A673 (cell line): ENCODE data around the gene ARHGAP26. TPM values are rescaled to one million over a fixed set of nuclear protein-coding genes. Genes with fewer than 3 reads are reported as not detected.

ENCODE experiments used
- BruUV-seq: library from RNA; stranded (reverse); fragments of 400-500 nt; replicated peaks from 2 replicates; lab custom pipeline; 2021; lab: Mats Ljungman, UMichigan
- CTCF ChIA-PET: fragments of 300-600 bp; sonication (Branson Sonifier 250); formaldehyde crosslinking; loops from one replicate; lab custom pipeline; 2022; ENCODE audit warnings: antibody characterized with exemption; lab: Charles Lee
- POLR2A ChIA-PET: fragments of 300-600 bp; sonication (Branson Sonifier 250); formaldehyde crosslinking; loops from one replicate; lab custom pipeline; 2022; ENCODE audit warnings: antibody characterized with exemption; ENCODE audit not compliant: low non-redundant PET; lab: Charles Lee
- DNase-seq: peaks from one replicate; pipeline ENCODE4 v3.0.0-alpha.2; 2015; ENCODE audit warnings: low spot score
- H3K27ac ChIP-seq: fragments of 200-600 bp; sonication (generic); 2 replicates; pipeline ENCODE4 v1.5.1; 2016; ENCODE audit warnings: mixed run types, low read depth, mild to moderate bottlenecking, mixed read lengths, antibody characterized with exemption, low read length; ENCODE audit not compliant: poor library complexity, severe bottlenecking
- H3K27me3 ChIP-seq: fragments of 200-600 bp; sonication (generic); replicated peaks from 2 replicates; pipeline ENCODE4 v1.6.1; 2017; ENCODE audit warnings: mixed run types, low read depth, mild to moderate bottlenecking, mixed read lengths, antibody characterized with exemption, low read length; ENCODE audit not compliant: insufficient read depth, poor library complexity
- H3K36me3 ChIP-seq: fragments of 200-600 bp; sonication (generic); 2 replicates; pipeline ENCODE4 v1.6.1; 2016; ENCODE audit warnings: mixed run types, mild to moderate bottlenecking, mixed read lengths, antibody characterized with exemption, low read length; ENCODE audit not compliant: insufficient read depth, poor library complexity, severe bottlenecking
- H3K4me1 ChIP-seq: fragments of 200-600 bp; sonication (generic); 2 replicates; pipeline ENCODE4 v1.6.1; 2017; ENCODE audit warnings: mixed run types, mild to moderate bottlenecking, mixed read lengths, antibody characterized with exemption, low read length; ENCODE audit not compliant: insufficient read depth, poor library complexity, severe bottlenecking
- H3K4me3 ChIP-seq: fragments of 200-600 bp; sonication (generic); 2 replicates; pipeline ENCODE4 v1.5.1; 2016; ENCODE audit warnings: low read depth, mixed run types, mild to moderate bottlenecking, mixed read lengths, low read length; ENCODE audit not compliant: poor library complexity, severe bottlenecking
- H3K9me3 ChIP-seq: fragments of 200-600 bp; sonication (generic); 2 replicates; pipeline ENCODE4 v1.6.1; 2016; ENCODE audit warnings: mixed run types, low read depth, mild to moderate bottlenecking, mixed read lengths, antibody characterized with exemption, low read length; ENCODE audit not compliant: poor library complexity, severe bottlenecking
- CTCF ChIP-seq: fragments of 300-800, 200-600 bp; sonication (generic); conservative IDR thresholded peaks from 2 replicates; pipeline ENCODE4 v1.5.1; 2017; ENCODE audit warnings: low read depth, mild to moderate bottlenecking, antibody characterized with exemption, low read length, moderate library complexity, mixed read lengths
- EZH2 ChIP-seq: fragments of 200-600 bp; sonication (generic); IDR thresholded peaks from 2 replicates; pipeline ENCODE4 v1.6.1; 2017; ENCODE audit warnings: borderline replicate concordance, low read depth, mild to moderate bottlenecking, mixed read lengths, antibody characterized with exemption, low read length; ENCODE audit not compliant: poor library complexity, severe bottlenecking
- intact Hi-C: fragments of 100-400 bp; cut with micrococcal nuclease; formaldehyde crosslinking; loops from one replicate; pipeline ENCODE4 v1.10.0; 2022; ENCODE audit not compliant: unreplicated experiment
- total RNA-seq: library from RNA; stranded (reverse); gene quantifications from 2 replicates; pipeline ENCODE4 v1.2.3, GENCODE V29; 2021

Gene ARHGAP26
- total RNA-seq, 1 experiment from 2014 or later = 25.5 TPM

GRCh38 chr5:143207058-143207457, 436.9 kb downstream of the ARHGAP26 start:
- no peaks in the 10 kb centered on the region for H3K27me3 ChIP-seq
- CTCF ChIA-PET = no interaction called here
- POLR2A ChIA-PET = no interaction called here
- BruUV-seq = no TSS peak
- H3K9me3 ChIP-seq = no peaks in the 10 kb centered on the region
- H3K36me3 ChIP-seq = no peaks in the 10 kb centered on the region
- no peak overlapping the region for H3K4me3 ChIP-seq
- no peak overlapping the region for H3K27ac ChIP-seq
- TF ChIP-seq CTCF (no peak), EZH2 (no peak)
- no peaks in the 10 kb centered on the region for H3K4me1 ChIP-seq
- intact Hi-C loops = no loop called here
- no peak for DNase-seq

GRCh38 chr5:143207563-143208364, 437.6 kb downstream of the ARHGAP26 start:
- Histone ChIP-seq H3K4me1 (no peaks in the 10 kb centered on the region), H3K27me3 (no peaks in the 10 kb centered on the region), H3K36me3 (no peaks in the 10 kb centered on the region), H3K9me3 (no peaks in the 10 kb centered on the region), H3K27ac (no peak overlapping the region), H3K4me3 (no peak overlapping the region)
- no peak for DNase-seq
- TF ChIP-seq EZH2 = no peak
- no peak for TF ChIP-seq CTCF
- ChIA-PET CTCF (no interaction called here), POLR2A (no interaction called here)
- intact Hi-C loops = no loop called here
- no TSS peak for BruUV-seq

- no peak overlapping the region for H3K27ac ChIP-seq
Measured at GRCh38 chr5:143208365-143208641, 438.1 kb downstream of the ARHGAP26 start.

More at GRCh38 chr5:143208365-143208641, 438.1 kb downstream of the ARHGAP26 start:
- BruUV-seq = no TSS peak
- TF ChIP-seq CTCF (no peak), EZH2 (no peak)
- ChIA-PET CTCF (no interaction called here), POLR2A (no interaction called here)
- H3K4me1 ChIP-seq = peaks cover 5% of the 10 kb centered on the region
- no peak for DNase-seq
- H3K9me3 ChIP-seq = no peaks in the 10 kb centered on the region
- H3K27me3 ChIP-seq = no peaks in the 10 kb centered on the region
- H3K4me3 ChIP-seq = no peak overlapping the region
- no peaks in the 10 kb centered on the region for H3K36me3 ChIP-seq
- intact Hi-C loops = no loop called here
